GM19395 (cell line): ENCODE measurements around the gene CBLB.
A peak's percentile ranks its signal among the peaks of the same experiment; 100 is the strongest.
"Not testable (repeated sequence)": the region's sequence is repeated elsewhere in the genome, so short reads cannot be mapped to it uniquely, and the experiment has no call there.

Source experiments
- ATAC-seq: cut with Tn5 transposase; IDR thresholded peaks from one replicate; pipeline ENCODE4 v1.9.1; 2021; ENCODE audit warnings: mild to moderate bottlenecking, moderate library complexity; ENCODE audit not compliant: unreplicated experiment

Gene CBLB

GRCh38 chr3:105823149-105823867, 45.5 kb downstream of the CBLB start:
- no peak for ATAC-seq

- ATAC-seq = no peak
Observed at GRCh38 chr3:105822171-105823123, 46.4 kb downstream of the CBLB start.

GRCh38 chr3:105821433-105821832, 47.4 kb downstream of the CBLB start:
- no peak for ATAC-seq

GRCh38 chr3:105816833-105817232, 52.0 kb downstream of the CBLB start:
- no peak for ATAC-seq

GRCh38 chr3:105815331-105815730, 53.5 kb downstream of the CBLB start:
- ATAC-seq = not testable (repeated sequence)

- no peak for ATAC-seq
Observed at GRCh38 chr3:105813710-105814109, 55.1 kb downstream of the CBLB start.

- ATAC-seq = no peak
Observed at GRCh38 chr3:105812194-105812586, 56.6 kb downstream of the CBLB start.

- peak; percentile 52 for ATAC-seq
Observed at GRCh38 chr3:105811518-105812193, 57.2 kb downstream of the CBLB start.

GRCh38 chr3:105809208-105809888, 59.5 kb downstream of the CBLB start:
- no peak for ATAC-seq

- ATAC-seq = no peak
Observed at GRCh38 chr3:105807701-105808100, 61.1 kb downstream of the CBLB start.

- ATAC-seq = no peak
Observed at GRCh38 chr3:105807146-105807545, 61.7 kb downstream of the CBLB start.

- ATAC-seq = no peak
Observed at GRCh38 chr3:105806359-105806758, 62.5 kb downstream of the CBLB start.

GRCh38 chr3:105805404-105805803, 63.4 kb downstream of the CBLB start:
- no peak for ATAC-seq

GRCh38 chr3:105802118-105802706, 66.6 kb downstream of the CBLB start:
- no peak for ATAC-seq

- ATAC-seq = no peak
Observed at GRCh38 chr3:105801397-105801796, 67.4 kb downstream of the CBLB start.

- no peak for ATAC-seq
Observed at GRCh38 chr3:105800320-105800719, 68.5 kb downstream of the CBLB start.

GRCh38 chr3:105799286-105799685, 69.5 kb downstream of the CBLB start:
- no peak for ATAC-seq

- ATAC-seq = peak; percentile 83
Observed at GRCh38 chr3:105798381-105798934, 70.4 kb downstream of the CBLB start.

GRCh38 chr3:105793040-105793439, 75.8 kb downstream of the CBLB start:
- ATAC-seq = no peak
